ENCODE results near the gene SASH3. TPM values are rescaled to one million over a fixed set of nuclear protein-coding genes. Genes with fewer than 3 reads are reported as not detected.
A peak's percentile ranks its signal among the peaks of the same experiment; 100 is the strongest.

SASH3 gene
- total RNA-seq, 4 donors from 2014 or later, result 10.4 to 20.4 (median 15.0) TPM

- Histone ChIP-seq H3K27me3 (no peaks in the 10 kb centered on the region), H3K9me3 (no peaks in the 10 kb centered on the region), H3K36me3 (peaks cover 0 to 48% (median 0%) of the 10 kb centered on the region in 3 donors), H3K4me3 (no peak overlapping the region), H3K27ac (no peak overlapping the region), H3K4me1 (no peaks in the 10 kb centered on the region)
- 70 to 83% methylated on average over 6 of the region's 6 CpGs for WGBS, 2 donors
- no peak for TF ChIP-seq POLR2A (IDR thresholded peaks at IDR 0.05)
- TF ChIP-seq CTCF (IDR thresholded peaks at IDR 0.05), result no peak
- TF ChIP-seq EP300 (IDR thresholded peaks at IDR 0.05), result no peak
- no peak for DNase-seq (ENCODE audit: low spot score in 2 of 2)
Observed at GRCh38 chrX:129813662-129814368, 34.1 kb downstream of the SASH3 start.

GRCh38 chrX:129818123-129818522 is 38.4 kb downstream of the SASH3 start:
- DNase-seq (ENCODE audit: low spot score in 2 of 2), result no peak
- Histone ChIP-seq H3K4me1 (no peaks in the 10 kb centered on the region), H3K9me3 (no peaks in the 10 kb centered on the region), H3K36me3 (peaks cover 0 to 18% (median 0%) of the 10 kb centered on the region in 3 donors), H3K27ac (no peak overlapping the region), H3K27me3 (no peaks in the 10 kb centered on the region), H3K4me3 (no peak overlapping the region)
- 89 to 97% methylated on average over 2 of the region's 2 CpGs for WGBS, 2 donors
- TF ChIP-seq EP300 (IDR thresholded peaks at IDR 0.05) (no peak), CTCF (IDR thresholded peaks at IDR 0.05) (no peak), POLR2A (IDR thresholded peaks at IDR 0.05) (no peak)

- Histone ChIP-seq H3K27ac (no peak overlapping the region), H3K36me3 (peaks cover 0 to 12% (median 0%) of the 10 kb centered on the region in 3 donors), H3K4me3 (no peak overlapping the region), H3K27me3 (no peaks in the 10 kb centered on the region), H3K9me3 (no peaks in the 10 kb centered on the region), H3K4me1 (no peaks in the 10 kb centered on the region)
- 58 to 71% methylated on average over 2 of the region's 2 CpGs for WGBS, 2 donors
- TF ChIP-seq CTCF (IDR thresholded peaks at IDR 0.05), result peak in 4 of 5 experiments; percentile 34 to 38 (median 37)
- no peak for TF ChIP-seq EP300 (IDR thresholded peaks at IDR 0.05)
- no peak for TF ChIP-seq POLR2A (IDR thresholded peaks at IDR 0.05)
- peak in 1 of 2 donors; percentile 24 for DNase-seq (ENCODE audit: low spot score in 2 of 2)
Observed at GRCh38 chrX:129823115-129823514, 43.4 kb downstream of the SASH3 start.

- WGBS, 2 donors, result 86 to 87% methylated on average over 6 of the region's 6 CpGs
- Histone ChIP-seq H3K4me1 (no peaks in the 10 kb centered on the region), H3K27ac (no peak overlapping the region), H3K4me3 (no peak overlapping the region), H3K9me3 (no peaks in the 10 kb centered on the region), H3K27me3 (no peaks in the 10 kb centered on the region), H3K36me3 (peaks cover 0 to 12% (median 0%) of the 10 kb centered on the region in 3 donors)
- peak in 1 of 2 donors; percentile 14 for DNase-seq (ENCODE audit: low spot score in 2 of 2)
- no peak for TF ChIP-seq EP300 (IDR thresholded peaks at IDR 0.05)
- TF ChIP-seq POLR2A (IDR thresholded peaks at IDR 0.05), result no peak
- TF ChIP-seq CTCF (IDR thresholded peaks at IDR 0.05), result no peak
Observed at GRCh38 chrX:129823522-129823921, 43.8 kb downstream of the SASH3 start.

GRCh38 chrX:129824620-129825019 is 44.9 kb downstream of the SASH3 start:
- 97 to 99% methylated on average over 4 of the region's 4 CpGs for WGBS, 2 donors

More at GRCh38 chrX:129824620-129825019, 44.9 kb downstream of the SASH3 start:
- Histone ChIP-seq H3K4me3 (no peak overlapping the region), H3K4me1 (no peaks in the 10 kb centered on the region), H3K36me3 (peaks cover 0 to 12% (median 0%) of the 10 kb centered on the region in 3 donors), H3K27me3 (no peaks in the 10 kb centered on the region), H3K27ac (no peak overlapping the region), H3K9me3 (no peaks in the 10 kb centered on the region)
- TF ChIP-seq POLR2A (IDR thresholded peaks at IDR 0.05) (no peak), CTCF (IDR thresholded peaks at IDR 0.05) (no peak), EP300 (IDR thresholded peaks at IDR 0.05) (no peak)
- DNase-seq (ENCODE audit: low spot score in 2 of 2), result no peak
